Measurements from ENCODE around the gene RCOR3. TPM values are rescaled to one million over a fixed set of nuclear protein-coding genes. Genes with fewer than 3 reads are reported as not detected.

Gene RCOR3
- polyA plus RNA-seq, 1 experiment: 39.2 TPM

- DNase-seq (ENCODE audit: low read depth, low spot score): no peak
- ChIA-PET CTCF (interaction anchor here (1.4 kb wide), 1 partner anchor 31 kb away, joined by 5 read pairs; no protein-coding TSS in a partner anchor), POLR2A (no interaction called here)
- TF ChIP-seq CTCF (IDR thresholded peaks at IDR 0.05; ENCODE audit: low read depth, low read length): no peak
- no peaks in the 10 kb centered on the region for H3K27me3 ChIP-seq (ENCODE audit: control insufficient read depth, insufficient read depth, low read length)
- no peaks in the 10 kb centered on the region for H3K9me3 ChIP-seq (ENCODE audit: control insufficient read depth, insufficient read depth, low read length)
- no peak overlapping the region for H3K27ac ChIP-seq (ENCODE audit: low read depth, low read length)
- no peak overlapping the region for H3K4me3 ChIP-seq (ENCODE audit: low read depth, low read length)
These were observed 33.2 kb downstream of the RCOR3 start for GRCh38 chr1:211292411-211292810.

GRCh38 chr1:211296396-211296795 is 37.2 kb downstream of the RCOR3 start:
- no peak overlapping the region for H3K4me3 ChIP-seq (ENCODE audit: low read depth, low read length)
- no peak overlapping the region for H3K27ac ChIP-seq (ENCODE audit: low read depth, low read length)
- TF ChIP-seq CTCF (IDR thresholded peaks at IDR 0.05; ENCODE audit: low read depth, low read length): no peak
- DNase-seq (ENCODE audit: low read depth, low spot score): no peak
- no peaks in the 10 kb centered on the region for H3K9me3 ChIP-seq (ENCODE audit: control insufficient read depth, insufficient read depth, low read length)
- H3K27me3 ChIP-seq (ENCODE audit: control insufficient read depth, insufficient read depth, low read length): no peaks in the 10 kb centered on the region
- ChIA-PET CTCF (interaction anchor here (1.9 kb wide), 1 partner anchor 27 kb away, joined by 10 read pairs; no protein-coding TSS in a partner anchor), POLR2A (no interaction called here)

GRCh38 chr1:211305044-211305443 is 45.9 kb downstream of the RCOR3 start:
- CTCF ChIA-PET: interaction anchor here (1.0 kb wide), 1 partner anchor 18 kb away, joined by 6 read pairs; no protein-coding TSS in a partner anchor
- H3K4me3 ChIP-seq (ENCODE audit: low read depth, low read length): no peak overlapping the region
- TF ChIP-seq CTCF (IDR thresholded peaks at IDR 0.05; ENCODE audit: low read depth, low read length): no peak
- H3K27me3 ChIP-seq (ENCODE audit: control insufficient read depth, insufficient read depth, low read length): no peaks in the 10 kb centered on the region
- POLR2A ChIA-PET: no interaction called here
- no peak overlapping the region for H3K27ac ChIP-seq (ENCODE audit: low read depth, low read length)
- no peak for DNase-seq (ENCODE audit: low read depth, low spot score)
- H3K9me3 ChIP-seq (ENCODE audit: control insufficient read depth, insufficient read depth, low read length): no peaks in the 10 kb centered on the region

- POLR2A ChIA-PET: no interaction called here
- CTCF ChIA-PET: interaction anchor here (6.6 kb wide), 1 partner anchor 13 kb away, joined by 41 read pairs; no protein-coding TSS in a partner anchor
- Histone ChIP-seq H3K9me3 (ENCODE audit: control insufficient read depth, insufficient read depth, low read length) (no peaks in the 10 kb centered on the region), H3K27me3 (ENCODE audit: control insufficient read depth, insufficient read depth, low read length) (no peaks in the 10 kb centered on the region), H3K27ac (ENCODE audit: low read depth, low read length) (no peak overlapping the region), H3K4me3 (ENCODE audit: low read depth, low read length) (no peak overlapping the region)
- no peak for TF ChIP-seq CTCF (IDR thresholded peaks at IDR 0.05; ENCODE audit: low read depth, low read length)
- DNase-seq (ENCODE audit: low read depth, low spot score): no peak
These were observed 50.5 kb downstream of the RCOR3 start for GRCh38 chr1:211309617-211310016.

- POLR2A ChIA-PET: no interaction called here
- H3K27ac ChIP-seq (ENCODE audit: low read depth, low read length): no peak overlapping the region
- H3K27me3 ChIP-seq (ENCODE audit: control insufficient read depth, insufficient read depth, low read length): no peaks in the 10 kb centered on the region
- no peak for DNase-seq (ENCODE audit: low read depth, low spot score)
- CTCF ChIA-PET: interaction anchor here (0.6 to 6.6 kb wide), 2 partner anchors 10 to 180 kb away, joined by 3 to 41 read pairs; no protein-coding TSS in a partner anchor
- no peak for TF ChIP-seq CTCF (IDR thresholded peaks at IDR 0.05; ENCODE audit: low read depth, low read length)
- no peaks in the 10 kb centered on the region for H3K9me3 ChIP-seq (ENCODE audit: control insufficient read depth, insufficient read depth, low read length)
- no peak overlapping the region for H3K4me3 ChIP-seq (ENCODE audit: low read depth, low read length)
These were observed 54.2 kb downstream of the RCOR3 start for GRCh38 chr1:211313392-211313791.
